Left lung (tissue), 10 donors: Measurements from ENCODE around the gene KRTAP10-3. TPM values are rescaled to one million over a fixed set of nuclear protein-coding genes. Genes with fewer than 3 reads are reported as not detected.

Source experiments
- ATAC-seq: fragments of 200-7000 bp; cut with Tn5 transposase; one replicate; pipeline ENCODE4 v1.9.1; 2020; ENCODE audit warnings: moderate library complexity
- DNase-seq, 4 donors: peaks; one replicate each; pipeline ENCODE4 v3.0.0-alpha.2; 2013 to 2020
- H3K27ac ChIP-seq, 2 donors: fragments of 200-600 bp; sonication (generic) in 1 of 2; one replicate each; pipeline versions ENCODE4 v1.5.0 to v1.8.0; 2020 to 2021
- H3K27me3 ChIP-seq, 2 donors: fragments of 200-600 bp; sonication (generic) in 1 of 2; one replicate each; pipeline versions ENCODE4 v1.5.0 to v1.8.0; 2020 to 2021
- H3K36me3 ChIP-seq, 2 donors: fragments of 200-600 bp; sonication (generic) in 1 of 2; one replicate each; pipeline versions ENCODE4 v1.5.0 to v1.8.0; 2020 to 2021
- H3K4me1 ChIP-seq, 2 donors: fragments of 200-600 bp; one replicate each; pipeline ENCODE4 v1.8.0; 2021
- H3K4me3 ChIP-seq, 2 donors: fragments of 200-600 bp; sonication (generic) in 1 of 2; one replicate each; pipeline versions ENCODE4 v1.5.0 to v1.8.0; 2020 to 2021; ENCODE audit warnings: mild to moderate bottlenecking in 1 of 2
- H3K9me3 ChIP-seq, 2 donors: fragments of 200-600 bp; sonication (generic) in 1 of 2; one replicate each; pipeline versions ENCODE4 v1.5.0 to v1.8.0; 2020 to 2021
- intact Hi-C, 2 donors: fragments of 100-400 bp; cut with DNase I; formaldehyde crosslinking; loops; one replicate each; pipeline versions ENCODE4 v1.11.2 to v1.14.2; 2022
- polyA plus RNA-seq, 6 donors: library from polyadenylated mRNA; unstranded; fragments of 120-200 nt; gene quantifications; one replicate each; pipeline ENCODE4 v1.2.1, GENCODE V29; 2013; ENCODE audit not compliant: insufficient read length in 6 of 6
- total RNA-seq, 2 donors: library from RNA; stranded (reverse); fragmentation: NEBNext Ultra II Directional; extraction: Animal tissue kit (Norgen Biotek cat#: 25700); gene quantifications; one replicate each; pipeline ENCODE4 v1.2.1, GENCODE V29; 2021
- TF ChIP-seq, protein P1 (sequence below), 2 donors: fragments of 200-600 bp; sonication (generic) in 1 of 2; IDR thresholded peaks; one replicate each; pipeline versions ENCODE4 v1.5.0 to v1.8.0; 2021; ENCODE audit warnings: antibody characterized with exemption in 2 of 2
- donor health status: DM: no; HTN: yes; CAD: no.
- donor health status: DM: no; HTN: no; CAD: no.

The KRTAP10-3 gene
- total and polyA plus RNA-seq, 8 donors, result not detected

DNA sequence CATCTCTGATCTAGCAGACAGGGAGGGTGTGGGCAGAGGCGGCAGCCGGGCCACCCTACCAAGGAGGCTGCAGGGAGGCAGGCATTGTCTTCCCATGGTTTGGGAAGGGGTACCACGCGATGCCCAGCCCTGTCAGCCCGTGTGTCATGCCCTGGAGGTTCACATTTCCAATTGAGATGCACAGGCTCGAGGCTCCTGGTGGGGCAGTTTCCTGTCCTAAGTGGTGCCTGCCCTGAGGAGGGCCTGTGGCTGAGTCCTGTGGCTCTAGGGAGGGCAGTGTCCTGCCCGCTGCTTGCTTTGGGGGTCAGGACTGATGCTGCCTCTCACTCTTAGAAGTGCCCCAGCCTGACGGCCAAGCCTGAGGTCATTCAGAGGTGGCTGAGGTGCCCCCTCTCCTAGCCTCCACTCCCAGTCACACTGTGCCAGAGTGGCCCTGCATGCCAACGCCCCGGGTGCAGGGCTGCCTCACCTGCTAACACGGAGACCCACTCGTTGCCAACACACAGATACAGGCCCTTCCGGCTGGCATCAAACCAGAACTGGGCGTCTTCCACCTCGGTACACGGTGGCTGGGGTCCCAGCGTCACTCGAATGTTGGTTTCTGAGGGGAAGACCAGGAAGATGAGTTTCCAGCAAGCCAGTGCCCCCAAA lies 30.5 kb downstream of the KRTAP10-3 start:
- DNase-seq, result peak in 2 of 4 donors; percentile 23 to 55
- intact Hi-C loops, result no loop called here
- no peak for ATAC-seq
- H3K27me3 ChIP-seq, result peaks cover 0 to 20% of the 10 kb centered on the region in 2 donors
- no peaks in the 10 kb centered on the region for H3K9me3 ChIP-seq
- H3K4me3 ChIP-seq, result no peak overlapping the region
- no peaks in the 10 kb centered on the region for H3K36me3 ChIP-seq
- H3K27ac ChIP-seq, result no peak overlapping the region
- H3K4me1 ChIP-seq, result no peaks in the 10 kb centered on the region
- TF ChIP-seq, protein P1, sequence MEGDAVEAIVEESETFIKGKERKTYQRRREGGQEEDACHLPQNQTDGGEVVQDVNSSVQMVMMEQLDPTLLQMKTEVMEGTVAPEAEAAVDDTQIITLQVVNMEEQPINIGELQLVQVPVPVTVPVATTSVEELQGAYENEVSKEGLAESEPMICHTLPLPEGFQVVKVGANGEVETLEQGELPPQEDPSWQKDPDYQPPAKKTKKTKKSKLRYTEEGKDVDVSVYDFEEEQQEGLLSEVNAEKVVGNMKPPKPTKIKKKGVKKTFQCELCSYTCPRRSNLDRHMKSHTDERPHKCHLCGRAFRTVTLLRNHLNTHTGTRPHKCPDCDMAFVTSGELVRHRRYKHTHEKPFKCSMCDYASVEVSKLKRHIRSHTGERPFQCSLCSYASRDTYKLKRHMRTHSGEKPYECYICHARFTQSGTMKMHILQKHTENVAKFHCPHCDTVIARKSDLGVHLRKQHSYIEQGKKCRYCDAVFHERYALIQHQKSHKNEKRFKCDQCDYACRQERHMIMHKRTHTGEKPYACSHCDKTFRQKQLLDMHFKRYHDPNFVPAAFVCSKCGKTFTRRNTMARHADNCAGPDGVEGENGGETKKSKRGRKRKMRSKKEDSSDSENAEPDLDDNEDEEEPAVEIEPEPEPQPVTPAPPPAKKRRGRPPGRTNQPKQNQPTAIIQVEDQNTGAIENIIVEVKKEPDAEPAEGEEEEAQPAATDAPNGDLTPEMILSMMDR (IDR thresholded peaks at IDR 0.05), result no peak

DNA sequence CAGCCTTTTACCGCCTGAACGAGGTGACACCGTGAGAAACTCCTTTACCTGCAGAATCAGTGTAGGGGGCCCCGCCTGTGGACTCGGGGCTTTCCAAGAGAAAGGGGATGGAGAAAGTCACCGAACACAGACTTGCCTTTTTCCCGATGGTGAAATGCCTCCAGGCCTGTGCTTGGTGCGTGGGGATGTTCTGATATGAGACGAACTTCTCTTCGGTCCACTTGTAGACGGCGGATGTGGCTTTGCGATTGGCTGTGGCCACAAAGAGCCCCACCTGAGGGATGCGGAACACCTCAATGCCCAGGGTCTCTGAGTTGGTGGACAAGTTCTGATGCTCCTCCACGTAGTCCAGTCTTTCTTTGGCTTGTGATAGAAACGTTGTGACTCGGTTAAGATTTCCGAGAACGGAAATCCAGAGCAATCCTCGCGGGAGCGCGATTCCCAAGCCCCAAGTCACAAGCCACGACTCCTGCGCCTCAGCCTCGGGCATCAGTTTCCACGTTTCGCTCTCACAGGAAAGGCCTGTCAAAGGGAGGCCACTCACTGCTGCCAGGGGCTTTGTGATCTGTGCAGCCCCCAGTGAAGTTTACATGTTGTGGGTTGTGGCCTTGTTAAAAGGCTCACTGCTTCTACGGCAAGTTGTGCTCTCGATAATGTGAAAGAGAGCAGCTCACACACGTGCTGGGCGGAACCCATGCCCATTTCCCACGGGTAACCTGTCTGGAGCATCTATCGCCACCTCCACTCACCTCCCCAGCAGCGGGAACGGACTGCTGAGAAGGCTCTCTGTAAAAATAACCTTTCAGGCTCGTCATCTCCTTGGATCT lies 31.2 kb downstream of the KRTAP10-3 start:
- intact Hi-C loops, result no loop called here
- H3K4me3 ChIP-seq, result no peak overlapping the region
- H3K9me3 ChIP-seq, result no peaks in the 10 kb centered on the region
- H3K27ac ChIP-seq, result no peak overlapping the region
- H3K4me1 ChIP-seq, result no peaks in the 10 kb centered on the region
- H3K27me3 ChIP-seq, result peaks cover 0 to 15% of the 10 kb centered on the region in 2 donors
- no peaks in the 10 kb centered on the region for H3K36me3 ChIP-seq
- TF ChIP-seq, protein P1 (IDR thresholded peaks at IDR 0.05), result no peak
- ATAC-seq, result no peak
- peak in 1 of 4 donors; percentile 28 for DNase-seq

DNA sequence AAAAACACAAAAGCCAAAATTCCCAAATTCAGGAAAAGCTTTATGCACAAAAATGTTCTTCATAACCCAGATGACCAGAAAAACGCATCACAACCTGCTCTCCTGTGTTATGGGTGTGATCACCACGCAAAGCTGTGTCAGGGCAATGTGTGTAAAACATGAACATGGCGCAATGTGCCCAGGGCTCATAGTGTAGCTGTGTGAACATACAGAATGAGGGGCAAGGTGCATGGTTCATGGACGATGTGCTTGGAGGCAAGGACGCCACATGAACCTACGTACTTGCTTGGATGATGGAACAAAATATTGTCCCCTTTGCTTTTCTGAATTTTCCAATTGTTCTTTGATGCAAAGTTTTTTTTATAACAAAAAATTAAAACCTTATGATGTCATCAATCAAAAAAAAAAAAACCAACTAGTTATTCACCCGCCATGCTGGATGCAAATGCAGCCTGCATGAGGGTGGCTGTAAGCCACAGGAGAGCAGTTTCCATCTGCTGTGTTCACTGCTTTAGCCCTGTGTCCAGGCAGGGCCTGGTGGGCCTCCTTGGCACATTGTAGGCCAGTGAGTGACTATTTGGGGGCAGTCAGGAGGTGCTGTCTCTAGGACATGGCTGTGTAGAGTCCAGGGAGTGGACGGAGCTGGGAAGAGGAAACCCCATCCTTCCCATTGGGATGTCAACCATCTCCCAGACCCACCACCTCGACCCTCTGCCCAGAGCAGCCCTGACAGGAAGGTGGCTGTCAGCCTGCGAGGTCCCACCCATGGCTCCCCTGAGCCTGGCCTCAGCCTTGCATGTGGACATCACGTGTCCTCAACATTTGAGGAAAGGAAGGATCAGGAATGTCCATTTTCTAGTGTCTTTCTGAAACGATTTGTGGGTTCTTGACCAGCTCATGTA lies 32.2 kb downstream of the KRTAP10-3 start:
- intact Hi-C loops, result no loop called here
- Histone ChIP-seq H3K9me3 (no peaks in the 10 kb centered on the region), H3K36me3 (no peaks in the 10 kb centered on the region), H3K27ac (no peak overlapping the region), H3K4me3 (no peak overlapping the region), H3K27me3 (peaks cover 0 to 11% of the 10 kb centered on the region in 2 donors), H3K4me1 (no peaks in the 10 kb centered on the region)
- DNase-seq, result peak in 1 of 4 donors; percentile 43
- no peak for ATAC-seq
- TF ChIP-seq, protein P1 (IDR thresholded peaks at IDR 0.05), result no peak

DNA sequence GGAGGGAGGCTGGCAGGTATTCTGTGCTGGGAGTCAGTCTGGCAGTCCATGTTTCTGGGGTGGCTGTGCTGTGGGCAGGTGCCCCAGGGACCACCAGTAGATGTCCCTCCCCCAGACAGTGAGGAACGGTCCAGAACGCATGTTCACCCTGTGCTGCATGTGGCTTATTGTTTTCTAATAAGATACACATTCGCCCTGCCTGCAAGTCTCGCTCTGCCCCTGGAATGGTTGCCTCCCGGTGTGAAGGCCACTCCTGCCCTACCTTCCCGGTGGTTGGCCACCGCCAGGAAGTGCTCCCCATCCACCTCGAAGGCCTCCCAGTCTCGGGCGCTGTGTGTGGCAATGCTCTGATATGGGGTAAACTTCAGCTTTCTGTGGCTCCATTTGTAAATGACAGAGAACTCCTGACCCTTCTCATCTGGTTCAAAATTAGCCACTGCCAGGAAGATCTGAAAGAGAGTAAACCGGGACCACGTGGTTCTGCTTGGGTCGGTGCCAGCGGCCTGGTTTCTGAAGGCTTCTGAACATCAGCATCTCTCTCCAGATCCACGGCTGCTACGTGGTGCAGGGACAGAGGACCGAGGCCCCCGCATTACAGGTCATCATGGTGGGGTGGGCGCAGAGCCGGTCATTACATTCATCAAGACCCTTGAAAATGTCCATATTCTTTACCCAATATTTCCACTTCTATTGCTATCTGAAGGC lies 33.1 kb downstream of the KRTAP10-3 start:
- H3K27ac ChIP-seq, result no peak overlapping the region
- DNase-seq (peak in 2 of 4 donors; percentile 23 to 53), ATAC-seq (no peak)
- no peaks in the 10 kb centered on the region for H3K4me1 ChIP-seq
- H3K9me3 ChIP-seq, result no peaks in the 10 kb centered on the region
- TF ChIP-seq, protein P1 (IDR thresholded peaks at IDR 0.05), result no peak
- no peaks in the 10 kb centered on the region for H3K36me3 ChIP-seq
- peaks cover 0 to 13% of the 10 kb centered on the region in 2 donors for H3K27me3 ChIP-seq
- H3K4me3 ChIP-seq, result no peak overlapping the region
- intact Hi-C loops, result no loop called here
